ENCODE results near the gene KRTAP20-3.

KRTAP20-3 gene

DNA sequence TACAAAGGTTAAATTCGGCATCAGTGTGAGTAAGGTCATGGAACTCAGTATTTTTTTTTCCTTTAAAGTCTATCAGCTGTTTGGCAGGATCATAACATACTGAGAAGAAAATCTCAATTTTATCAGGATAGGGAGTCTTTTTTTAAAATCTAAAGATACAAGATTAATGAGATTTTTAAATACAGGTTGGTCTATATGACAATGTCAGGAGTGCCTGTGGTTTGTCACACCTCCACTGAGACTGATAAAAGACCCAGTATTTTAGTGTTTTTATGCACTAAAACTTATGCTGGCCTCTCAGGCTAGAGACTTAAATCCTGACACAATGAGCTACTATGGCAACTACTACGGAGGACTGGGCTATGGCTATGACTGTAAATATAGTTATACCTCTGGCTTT is at the start of gene KRTAP20-3:
Gene KRTAP20-3 (plus strand): TSS at position 301 of the 400 bp plus-strand sequence.
- DNase-seq = no peak

GRCh38 chr21:30598802-30599201 is 43.9 kb upstream of the KRTAP20-3 start, which contains the start of gene KRTAP6-2:
KRTAP6-2 (minus strand) TSS chr21:30598902; CDS start chr21:30598874, 28 bp downstream.
- DNase-seq = no peak

GRCh38 chr21:30600787-30601186 is 41.9 kb upstream of the KRTAP20-3 start, which contains the start of gene KRTAP22-1:
KRTAP22-1 (plus strand) TSS chr21:30601087.
- DNase-seq = no peak

DNA sequence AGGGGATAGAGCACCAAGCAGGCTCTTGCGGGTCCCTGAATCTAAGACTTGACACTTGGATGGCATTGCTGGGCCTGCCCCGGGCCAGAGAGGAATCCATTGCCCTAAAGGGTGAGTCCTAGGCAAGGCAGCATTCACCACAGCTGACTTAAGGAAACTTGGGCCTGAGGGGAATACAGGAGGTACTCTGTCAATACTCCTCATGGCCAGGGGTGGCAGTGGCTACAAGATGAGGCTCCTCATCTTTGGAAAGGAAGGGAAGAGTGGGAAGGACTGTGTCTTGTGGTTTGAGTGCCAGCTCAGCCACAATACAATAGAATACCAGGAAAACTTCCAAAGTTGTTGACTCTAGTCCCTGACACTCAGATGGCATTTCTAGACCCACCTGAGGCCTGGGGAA is 36.7 kb upstream of the KRTAP20-3 start:
- no peak for DNase-seq

- DNase-seq = no peak
Measured at GRCh38 chr21:30612132-30612531, 30.5 kb upstream of the KRTAP20-3 start.

DNA sequence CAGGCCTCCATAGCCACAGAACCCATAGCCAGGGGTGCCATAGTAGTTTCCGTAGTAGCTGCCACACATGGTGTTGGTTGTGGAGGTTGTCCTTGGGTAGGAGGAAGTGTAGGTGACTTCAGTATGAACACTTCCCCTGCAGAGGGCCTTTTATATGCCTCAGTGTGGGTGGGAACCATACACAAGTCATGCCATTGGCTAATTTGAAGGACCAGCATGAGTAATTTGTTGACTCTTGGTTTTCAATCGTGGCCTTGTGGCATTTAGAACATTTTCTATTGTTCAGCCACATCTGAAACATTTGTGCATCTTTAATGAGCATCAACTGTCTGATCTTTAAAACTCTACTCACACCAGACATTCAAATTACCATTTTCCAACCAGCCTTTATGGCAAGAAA is 28.8 kb upstream of the KRTAP20-3 start, which contains the start of gene KRTAP6-1:
Gene KRTAP6-1 (minus strand): TSS at position 95 of the 400 bp plus-strand sequence. CDS start 26 bp downstream, at position 69.
- no peak for DNase-seq

- DNase-seq = no peak
Measured at GRCh38 chr21:30615199-30615598, 27.5 kb upstream of the KRTAP20-3 start.

GRCh38 chr21:30616125-30616524 is 26.5 kb upstream of the KRTAP20-3 start, which contains the start of gene KRTAP20-1:
KRTAP20-1 (plus strand) TSS chr21:30616425; CDS start chr21:30616455, 30 bp downstream.
- no peak for DNase-seq

GRCh38 chr21:30620080-30620479 is 22.6 kb upstream of the KRTAP20-3 start:
- DNase-seq = no peak

DNA sequence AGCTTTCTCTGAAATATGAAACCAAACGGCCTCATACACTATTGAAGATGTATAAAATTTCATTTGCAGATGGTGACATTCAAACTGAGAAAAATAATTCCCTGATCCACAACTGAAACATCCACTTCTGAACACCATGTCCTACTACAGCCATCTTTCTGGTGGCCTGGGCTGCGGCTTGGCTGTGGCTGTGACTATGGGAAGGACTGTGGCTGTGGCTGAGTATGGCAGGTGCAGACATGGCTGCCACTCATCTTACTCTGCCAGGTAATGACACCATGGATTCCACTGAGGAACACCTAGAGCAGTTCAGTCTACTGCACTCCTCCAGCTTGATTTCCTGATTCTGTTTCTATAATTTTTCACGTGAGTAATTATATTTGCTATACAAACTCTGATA is 22.1 kb upstream of the KRTAP20-3 start, which contains the start of gene KRTAP20-4:
Gene KRTAP20-4 (plus strand): TSS at position 106 of the 400 bp plus-strand sequence.
- no peak for DNase-seq

GRCh38 chr21:30623362-30623761 is 19.3 kb upstream of the KRTAP20-3 start:
- no peak for DNase-seq

- no peak for DNase-seq
Measured at GRCh38 chr21:30625449-30626165, 17.1 kb upstream of the KRTAP20-3 start.

- no peak for DNase-seq
Measured at GRCh38 chr21:30628109-30628508, 14.6 kb upstream of the KRTAP20-3 start.

- DNase-seq = no peak
Measured at GRCh38 chr21:30629200-30629599, 13.5 kb upstream of the KRTAP20-3 start.

- no peak for DNase-seq
Measured at GRCh38 chr21:30634906-30635305, 7.8 kb upstream of the KRTAP20-3 start, which contains the start of gene KRTAP20-2. KRTAP20-2 (plus strand) TSS chr21:30635206; CDS start chr21:30635264, 58 bp downstream.

- no peak for DNase-seq
Measured at GRCh38 chr21:30638686-30639085, 4.0 kb upstream of the KRTAP20-3 start.

DNA sequence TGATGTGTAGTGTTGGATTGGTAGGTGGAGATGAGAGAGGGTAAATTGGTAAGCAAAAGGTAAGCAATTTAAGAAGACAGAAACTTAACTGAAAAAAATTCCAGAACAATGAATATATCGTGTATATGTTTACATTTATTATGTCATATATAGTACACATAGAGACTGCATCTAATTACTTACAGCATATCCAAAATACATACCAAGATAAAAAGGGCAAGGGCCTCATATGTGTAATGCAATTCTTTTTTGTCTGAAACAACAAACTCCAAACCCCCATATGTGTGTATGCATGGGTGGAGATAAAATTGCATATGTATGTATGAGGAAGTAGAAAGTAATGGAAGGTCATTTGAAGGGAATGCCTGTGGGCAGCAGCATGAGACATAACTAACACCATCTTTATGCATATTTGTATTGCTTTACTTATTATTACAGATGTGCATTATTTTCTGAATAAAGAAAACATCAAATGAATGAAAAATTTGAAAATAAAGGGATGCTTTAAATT is 4.3 kb downstream of the KRTAP20-3 start:
- DNase-seq = no peak

DNA sequence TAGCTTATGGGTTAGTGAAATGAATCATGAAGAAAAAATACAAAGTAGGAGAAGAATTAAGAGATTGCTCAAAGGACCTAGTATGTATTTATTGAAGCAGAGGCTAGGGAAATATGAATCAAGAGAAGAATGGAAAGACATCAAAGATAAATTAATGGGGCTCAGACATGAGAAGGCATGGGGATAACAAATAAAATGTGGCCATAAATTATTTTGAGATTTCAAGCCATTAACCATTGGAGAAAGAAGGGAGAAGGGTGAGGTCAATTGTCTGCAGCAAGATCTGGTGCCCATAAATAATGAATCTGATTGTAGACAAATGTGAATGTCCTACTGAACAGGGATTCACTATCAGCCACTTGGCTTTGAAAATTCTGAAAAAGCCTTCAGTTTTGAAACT is 10.2 kb downstream of the KRTAP20-3 start:
- DNase-seq = no peak

- DNase-seq = no peak
Measured at GRCh38 chr21:30668776-30669175, 26.1 kb downstream of the KRTAP20-3 start.

- DNase-seq = no peak
Measured at GRCh38 chr21:30672985-30673650, 30.5 kb downstream of the KRTAP20-3 start.

- DNase-seq = no peak
Measured at GRCh38 chr21:30674312-30674711, 31.6 kb downstream of the KRTAP20-3 start.

DNA sequence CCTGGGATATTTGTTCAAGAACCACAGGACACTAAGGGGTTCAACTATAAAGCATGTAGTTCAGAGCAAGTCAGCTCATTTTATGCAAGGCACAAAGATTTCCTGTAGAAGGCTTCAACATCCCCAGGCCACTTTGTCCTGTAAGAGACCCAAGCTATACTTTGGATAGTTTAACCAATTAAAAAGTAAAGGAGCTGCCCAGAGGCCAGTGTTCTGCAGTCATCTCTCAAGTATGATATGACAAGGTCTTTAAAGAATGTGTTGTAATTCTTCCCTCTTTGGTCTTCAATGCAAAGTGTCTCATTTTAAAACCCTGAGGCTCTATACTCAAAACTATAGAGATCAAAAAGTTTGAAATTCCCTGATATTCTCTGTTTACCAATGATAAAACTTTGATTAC is 34.1 kb downstream of the KRTAP20-3 start:
- DNase-seq = no peak

- DNase-seq = no peak
Measured at GRCh38 chr21:30680586-30680985, 37.9 kb downstream of the KRTAP20-3 start.

DNA sequence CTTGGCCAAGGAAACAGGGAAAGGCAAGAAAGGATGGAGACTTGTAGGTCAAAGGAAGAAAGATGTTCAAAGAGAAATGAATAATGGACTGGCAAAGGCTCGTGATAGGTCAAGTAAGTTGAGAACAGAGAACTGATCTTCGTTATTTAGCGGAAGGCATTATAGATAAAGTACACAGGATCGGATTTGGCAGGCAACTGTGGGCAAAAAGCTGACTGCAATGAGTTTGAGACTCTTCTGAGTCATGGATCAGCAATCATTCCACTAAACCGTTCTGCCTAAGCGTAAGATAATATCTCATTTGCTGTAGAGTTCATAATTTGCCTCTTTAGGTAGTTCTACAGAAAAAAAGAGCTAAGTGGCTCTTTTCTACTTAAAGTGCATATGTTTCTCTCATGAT is 41.8 kb downstream of the KRTAP20-3 start:
- no peak for DNase-seq
